GM19238 (cell line): ENCODE results near the gene PCBP3.

Experiments
- DNase-seq: peaks from one replicate; pipeline ENCODE4 v3.0.0; 2011; ENCODE audit warnings: low spot score; ENCODE audit not compliant: insufficient read length

Gene PCBP3

GRCh38 chr21:45749974-45750373 lies 106.4 kb downstream of the PCBP3 start:
- no peak for DNase-seq

- no peak for DNase-seq
Observed at GRCh38 chr21:45750936-45751335, 107.4 kb downstream of the PCBP3 start.

- DNase-seq = no peak
Observed at GRCh38 chr21:45753445-45753844, 109.9 kb downstream of the PCBP3 start.

GRCh38 chr21:45756029-45756428 lies 112.5 kb downstream of the PCBP3 start:
- no peak for DNase-seq

GRCh38 chr21:45756669-45757068 lies 113.1 kb downstream of the PCBP3 start:
- DNase-seq = no peak

GRCh38 chr21:45761704-45762103 lies 118.2 kb downstream of the PCBP3 start:
- no peak for DNase-seq

GRCh38 chr21:45763074-45763473 lies 119.5 kb downstream of the PCBP3 start:
- no peak for DNase-seq

- DNase-seq = no peak
Observed at GRCh38 chr21:45763506-45763905, 120.0 kb downstream of the PCBP3 start.

- DNase-seq = no peak
Observed at GRCh38 chr21:45764792-45765191, 121.3 kb downstream of the PCBP3 start.

- DNase-seq = no peak
Observed at GRCh38 chr21:45765375-45765774, 121.8 kb downstream of the PCBP3 start.

- DNase-seq = no peak
Observed at GRCh38 chr21:45766055-45766454, 122.5 kb downstream of the PCBP3 start.

GRCh38 chr21:45766501-45766900 lies 123.0 kb downstream of the PCBP3 start:
- DNase-seq = no peak

GRCh38 chr21:45767071-45768006 lies 123.8 kb downstream of the PCBP3 start:
- DNase-seq = no peak

GRCh38 chr21:45768011-45768739 lies 124.7 kb downstream of the PCBP3 start:
- no peak for DNase-seq

- DNase-seq = no peak
Observed at GRCh38 chr21:45768740-45769048, 125.2 kb downstream of the PCBP3 start.

- DNase-seq = no peak
Observed at GRCh38 chr21:45769294-45769693, 125.8 kb downstream of the PCBP3 start.

GRCh38 chr21:45769896-45770295 lies 126.4 kb downstream of the PCBP3 start:
- no peak for DNase-seq

GRCh38 chr21:45772180-45772579 lies 128.7 kb downstream of the PCBP3 start:
- no peak for DNase-seq

- no peak for DNase-seq
Observed at GRCh38 chr21:45774291-45774690, 130.8 kb downstream of the PCBP3 start.

GRCh38 chr21:45776971-45777370 lies 133.4 kb downstream of the PCBP3 start:
- no peak for DNase-seq

GRCh38 chr21:45778686-45779085 lies 135.2 kb downstream of the PCBP3 start:
- no peak for DNase-seq

GRCh38 chr21:45779226-45779625 lies 135.7 kb downstream of the PCBP3 start:
- DNase-seq = no peak

- DNase-seq = no peak
Observed at GRCh38 chr21:45780647-45781046, 137.1 kb downstream of the PCBP3 start.
